Vagina (tissue), 2 donors: ENCODE measurements around the gene NSUN4. TPM values are rescaled to one million over a fixed set of nuclear protein-coding genes. Genes with fewer than 3 reads are reported as not detected.
"Not testable (repeated sequence)": the region's sequence is repeated elsewhere in the genome, so short reads cannot be mapped to it uniquely, and the experiment has no call there.

ENCODE experiments used
- DNase-seq, 2 donors: peaks; one replicate each; pipeline ENCODE4 v3.0.0-alpha.2; 2017; ENCODE audit errors: extremely low spot score in 2 of 2
- H3K27ac ChIP-seq: fragments of 200-600 bp; sonication (generic); one replicate; pipeline ENCODE4 v1.5.1; 2019
- H3K27me3 ChIP-seq: fragments of 200-600 bp; sonication (generic); one replicate; pipeline ENCODE4 v1.5.1; 2019
- H3K36me3 ChIP-seq, 2 donors: fragments of 200-600 bp; sonication (generic); one replicate each; pipeline ENCODE4 v1.5.1; 2017 to 2019
- H3K4me1 ChIP-seq: fragments of 200-600 bp; sonication (generic); one replicate; pipeline ENCODE4 v1.5.1; 2019
- H3K4me3 ChIP-seq, 2 donors: fragments of 200-600 bp; sonication (generic); 1 replicate in 1 of 2; 2 replicates in 1 of 2; pipeline ENCODE4 v1.5.1; 2016 to 2019
- H3K9me3 ChIP-seq: fragments of 200-600 bp; sonication (generic); one replicate; pipeline ENCODE4 v1.5.1; 2019
- POLR2A ChIP-seq, 2 donors: fragments of 450-650 bp; IDR thresholded peaks; one replicate each; pipeline ENCODE4 v1.6.1; 2017; ENCODE audit warnings: antibody characterized with exemption in 2 of 2, mild to moderate bottlenecking in 2 of 2, moderate library complexity in 2 of 2
- POLR2AphosphoS5 ChIP-seq, 2 donors: sonication (generic); formaldehyde crosslinking; IDR thresholded peaks; one replicate each; pipeline ENCODE4 v1.9.0; 2017; ENCODE audit warnings: antibody characterized with exemption in 2 of 2, mild to moderate bottlenecking in 2 of 2, low read depth in 1 of 2; ENCODE audit not compliant: insufficient read depth in 1 of 2
- intact Hi-C: fragments of 100-400 bp; cut with DNase I; formaldehyde crosslinking; loops from one replicate; pipeline ENCODE4 v1.15.1; 2023
- total RNA-seq: library from RNA; depleted of rRNA; stranded (reverse); fragments of >200 nt; gene quantifications from one replicate; pipeline ENCODE4 v1.2.3, GENCODE V29; 2016
- TF ChIP-seq, protein P1 (sequence below), 3 experiments: fragments of 450-650 bp in 2 of 3; fragments of 200-600 bp in 1 of 3; sonication (generic) in 1 of 3; IDR thresholded peaks; one replicate each; pipeline ENCODE4 v1.5.1; 2017 to 2019; ENCODE audit warnings: antibody characterized with exemption in 3 of 3, mild to moderate bottlenecking in 2 of 3, moderate library complexity in 2 of 3

The NSUN4 gene
- total RNA-seq, 1 donor from 2014 or later: 21.4 TPM

GRCh38 chr1:46335081-46335480 lies 5.5 kb upstream of the NSUN4 start:
- Histone ChIP-seq H3K27ac (no peak overlapping the region), H3K4me3 (no peak overlapping the region), H3K36me3 (no peaks in the 10 kb centered on the region), H3K27me3 (no peaks in the 10 kb centered on the region), H3K9me3 (no peaks in the 10 kb centered on the region), H3K4me1 (no peaks in the 10 kb centered on the region)
- TF ChIP-seq POLR2A (IDR thresholded peaks at IDR 0.05): no peak
- TF ChIP-seq POLR2AphosphoS5 (IDR thresholded peaks at IDR 0.05; ENCODE audit: insufficient read depth in 1 of 2, low read depth in 1 of 2): no peak
- TF ChIP-seq, protein P1, sequence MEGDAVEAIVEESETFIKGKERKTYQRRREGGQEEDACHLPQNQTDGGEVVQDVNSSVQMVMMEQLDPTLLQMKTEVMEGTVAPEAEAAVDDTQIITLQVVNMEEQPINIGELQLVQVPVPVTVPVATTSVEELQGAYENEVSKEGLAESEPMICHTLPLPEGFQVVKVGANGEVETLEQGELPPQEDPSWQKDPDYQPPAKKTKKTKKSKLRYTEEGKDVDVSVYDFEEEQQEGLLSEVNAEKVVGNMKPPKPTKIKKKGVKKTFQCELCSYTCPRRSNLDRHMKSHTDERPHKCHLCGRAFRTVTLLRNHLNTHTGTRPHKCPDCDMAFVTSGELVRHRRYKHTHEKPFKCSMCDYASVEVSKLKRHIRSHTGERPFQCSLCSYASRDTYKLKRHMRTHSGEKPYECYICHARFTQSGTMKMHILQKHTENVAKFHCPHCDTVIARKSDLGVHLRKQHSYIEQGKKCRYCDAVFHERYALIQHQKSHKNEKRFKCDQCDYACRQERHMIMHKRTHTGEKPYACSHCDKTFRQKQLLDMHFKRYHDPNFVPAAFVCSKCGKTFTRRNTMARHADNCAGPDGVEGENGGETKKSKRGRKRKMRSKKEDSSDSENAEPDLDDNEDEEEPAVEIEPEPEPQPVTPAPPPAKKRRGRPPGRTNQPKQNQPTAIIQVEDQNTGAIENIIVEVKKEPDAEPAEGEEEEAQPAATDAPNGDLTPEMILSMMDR (IDR thresholded peaks at IDR 0.05): no peak
- DNase-seq: no peak
- intact Hi-C loops: no loop called here

DNA sequence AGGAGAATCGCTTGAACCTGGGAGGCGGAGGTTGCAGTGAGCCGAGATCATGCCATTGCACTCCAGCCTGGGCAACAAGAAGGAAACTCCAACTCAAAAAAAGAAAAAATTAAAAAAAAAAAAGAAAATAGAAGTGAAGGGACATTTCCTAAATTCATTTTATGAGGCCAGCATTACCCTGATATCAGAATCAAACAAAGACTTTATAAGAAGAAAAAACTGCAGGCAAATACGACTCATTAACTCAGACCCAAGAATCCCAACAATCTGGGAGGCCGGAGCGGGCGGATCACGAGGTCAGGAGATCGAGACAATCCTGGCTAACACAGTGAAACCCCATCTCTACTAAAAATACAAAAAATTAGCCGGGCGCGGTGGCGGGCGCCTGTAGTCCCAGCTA lies 3.2 kb upstream of the NSUN4 start:
- H3K9me3 ChIP-seq, H3K27ac ChIP-seq, intact Hi-C loops, H3K4me1 ChIP-seq, H3K36me3 ChIP-seq, H3K4me3 ChIP-seq, DNase-seq, H3K27me3 ChIP-seq: not testable (repeated sequence)

- H3K4me1 ChIP-seq: peaks cover 8% of the 10 kb centered on the region
- peak overlapping the region; percentile 56 to 68 for H3K4me3 ChIP-seq
- H3K27ac ChIP-seq: peak overlapping the region; percentile 95
- no peak for DNase-seq
- intact Hi-C loops: loop anchor here (2.0 kb wide), 1 partner anchor 39 kb away; the partner anchor contains the start of genes LRRC41 and UQCRH
- H3K27me3 ChIP-seq: no peaks in the 10 kb centered on the region
- H3K36me3 ChIP-seq: peaks cover 0 to 27% of the 10 kb centered on the region in 2 donors
- H3K9me3 ChIP-seq: no peaks in the 10 kb centered on the region
- TF ChIP-seq, protein P1 (IDR thresholded peaks at IDR 0.05): no peak
- TF ChIP-seq POLR2AphosphoS5 (IDR thresholded peaks at IDR 0.05; ENCODE audit: insufficient read depth in 1 of 2, low read depth in 1 of 2) (no peak), POLR2A (IDR thresholded peaks at IDR 0.05) (no peak)
Observed at GRCh38 chr1:46341222-46342083, 846 bp downstream of the NSUN4 start.

GRCh38 chr1:46342084-46342656 lies 1.6 kb downstream of the NSUN4 start:
- no peaks in the 10 kb centered on the region for H3K9me3 ChIP-seq
- H3K36me3 ChIP-seq: peaks cover 0 to 35% of the 10 kb centered on the region in 2 donors
- H3K27me3 ChIP-seq: no peaks in the 10 kb centered on the region
- H3K4me3 ChIP-seq: no peak overlapping the region
- H3K4me1 ChIP-seq: peaks cover 8% of the 10 kb centered on the region
- TF ChIP-seq POLR2A (IDR thresholded peaks at IDR 0.05) (no peak), POLR2AphosphoS5 (IDR thresholded peaks at IDR 0.05; ENCODE audit: insufficient read depth in 1 of 2, low read depth in 1 of 2) (no peak)
- TF ChIP-seq, protein P1 (IDR thresholded peaks at IDR 0.05): peak in 1 of 3 experiments; percentile 7
- peak overlapping the region; percentile 95 for H3K27ac ChIP-seq
- no peak for DNase-seq
- intact Hi-C loops: no loop called here

DNA sequence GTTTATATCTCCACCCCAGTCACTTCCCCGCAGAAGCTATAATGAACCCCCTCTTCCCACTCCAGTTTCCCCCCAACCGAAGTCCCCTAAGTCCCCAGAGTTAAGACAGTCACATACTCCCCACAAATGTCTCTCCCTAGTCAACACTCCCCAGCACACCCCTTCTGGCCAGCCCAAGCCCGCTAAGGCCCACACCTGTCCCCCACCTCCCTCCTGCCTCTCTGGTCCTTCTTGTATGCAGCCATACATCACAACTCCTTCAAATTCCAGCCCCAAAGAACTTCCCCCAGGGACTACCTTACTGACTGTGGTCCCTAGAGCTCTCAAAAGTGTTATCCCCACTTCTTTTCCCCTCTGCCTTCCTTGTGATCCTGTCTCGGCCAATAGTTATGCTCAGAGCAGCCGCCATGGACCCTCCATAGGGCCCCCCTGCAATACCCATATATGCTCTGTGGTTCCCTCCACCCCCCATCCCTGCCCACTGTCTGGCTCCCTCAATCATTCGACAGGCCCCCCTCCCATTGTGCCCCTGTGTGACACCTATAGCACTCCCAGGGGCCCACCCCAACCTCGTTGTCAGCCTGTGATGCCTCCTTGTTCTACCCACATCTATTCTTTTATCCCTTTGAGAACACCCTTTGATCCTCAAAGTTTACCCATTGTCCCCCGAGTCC lies 2.2 kb downstream of the NSUN4 start:
- Histone ChIP-seq H3K27me3 (no peaks in the 10 kb centered on the region), H3K9me3 (no peaks in the 10 kb centered on the region), H3K27ac (peak overlapping the region; percentile 14), H3K4me1 (peaks cover 8% of the 10 kb centered on the region), H3K36me3 (peaks cover 0 to 41% of the 10 kb centered on the region in 2 donors), H3K4me3 (no peak overlapping the region)
- intact Hi-C loops: no loop called here
- no peak for DNase-seq
- TF ChIP-seq, protein P1 (IDR thresholded peaks at IDR 0.05): no peak
- TF ChIP-seq POLR2A (IDR thresholded peaks at IDR 0.05) (no peak), POLR2AphosphoS5 (IDR thresholded peaks at IDR 0.05; ENCODE audit: insufficient read depth in 1 of 2, low read depth in 1 of 2) (no peak)
